Retina (tissue), 1 donor: ENCODE measurements around the gene KDM5A.
"Not testable (repeated sequence)": the region's sequence is repeated elsewhere in the genome, so short reads cannot be mapped to it uniquely, and the experiment has no call there.

ENCODE experiments used
- DNase-seq: peaks from one replicate; pipeline ENCODE4 v3.0.0-alpha.2; 2016

The KDM5A gene

GRCh38 chr12:332581-333205 is 56.4 kb downstream of the KDM5A start:
- DNase-seq = no peak

GRCh38 chr12:331287-331686 is 57.8 kb downstream of the KDM5A start:
- DNase-seq = no peak

- DNase-seq = no peak
Measured at GRCh38 chr12:325906-326305, 63.2 kb downstream of the KDM5A start.

DNA sequence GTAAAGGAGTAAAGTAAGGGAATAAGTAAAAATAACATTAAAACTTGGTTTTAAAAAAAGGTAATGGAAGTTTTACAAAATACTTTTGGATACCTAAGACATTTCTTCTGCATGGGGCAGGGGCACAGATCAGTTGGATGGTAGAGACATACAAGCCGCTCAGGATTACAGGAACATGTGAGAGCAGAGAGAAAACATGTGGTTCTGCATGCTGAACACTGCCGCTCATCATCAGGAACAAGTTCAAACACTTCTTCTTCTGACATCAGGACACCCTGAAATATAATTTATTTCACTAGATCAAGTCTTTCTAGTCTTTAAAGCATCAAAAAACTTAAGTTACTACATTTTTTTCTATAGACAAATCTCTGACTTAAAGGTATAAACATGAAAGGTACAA is 65.6 kb downstream of the KDM5A start:
- DNase-seq = no peak

DNA sequence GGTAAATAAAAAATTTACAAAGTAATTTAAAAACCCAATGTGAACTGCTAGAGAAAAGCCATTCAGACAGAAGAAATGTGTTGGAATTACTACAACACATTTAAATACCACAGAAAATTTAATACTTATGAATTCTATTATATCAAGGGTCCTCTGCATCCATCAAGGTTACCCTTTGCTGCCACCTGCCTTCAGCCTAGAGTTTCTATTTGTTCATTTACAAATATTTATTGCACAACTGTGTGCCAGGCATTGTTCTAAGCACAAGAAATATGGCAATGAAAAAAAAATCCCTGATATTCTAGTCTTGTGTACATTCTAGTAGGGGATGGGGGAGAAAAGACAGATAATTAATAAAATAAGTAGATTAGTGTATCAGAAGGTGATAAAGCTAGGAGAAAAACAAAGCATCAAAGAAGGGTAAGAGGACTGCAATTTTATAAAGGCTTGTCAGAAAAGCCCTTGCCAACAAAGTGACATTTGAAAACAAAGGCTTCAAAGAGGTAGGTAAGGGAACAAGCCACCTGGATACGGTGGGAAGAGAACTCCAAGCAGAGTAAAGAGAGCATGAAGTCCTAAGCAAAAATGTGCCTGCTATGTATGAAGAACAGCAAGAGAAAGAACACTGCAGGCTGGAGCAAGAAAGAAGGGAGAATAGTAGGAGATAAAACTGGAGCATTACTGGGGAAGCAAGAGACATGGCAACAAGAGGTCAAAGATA is 67.4 kb downstream of the KDM5A start:
- no peak for DNase-seq

- no peak for DNase-seq
Measured at GRCh38 chr12:318759-319515, 70.2 kb downstream of the KDM5A start.

- no peak for DNase-seq
Measured at GRCh38 chr12:308511-308910, 80.6 kb downstream of the KDM5A start.

DNA sequence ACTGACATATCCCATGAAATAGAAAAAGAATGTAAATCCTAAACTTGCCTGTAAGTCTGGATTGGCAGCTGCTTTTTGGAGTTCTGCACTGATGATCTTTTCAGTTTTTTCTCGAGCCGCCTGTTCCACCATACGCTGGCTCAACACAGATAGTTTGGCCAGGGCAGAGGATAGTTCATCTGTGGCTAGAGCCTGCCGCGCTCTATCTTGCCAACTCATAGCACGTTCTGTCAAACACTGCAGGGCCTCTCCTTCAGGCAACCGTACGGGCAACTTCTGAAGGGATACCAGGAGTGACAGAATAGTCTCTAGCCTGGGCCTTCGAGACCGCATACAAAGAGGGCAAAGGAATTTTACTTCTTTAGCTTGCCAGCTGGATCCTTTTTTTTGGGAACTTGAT is 81.7 kb downstream of the KDM5A start:
- DNase-seq = no peak

- DNase-seq = no peak
Measured at GRCh38 chr12:304805-305204, 84.3 kb downstream of the KDM5A start.

DNA sequence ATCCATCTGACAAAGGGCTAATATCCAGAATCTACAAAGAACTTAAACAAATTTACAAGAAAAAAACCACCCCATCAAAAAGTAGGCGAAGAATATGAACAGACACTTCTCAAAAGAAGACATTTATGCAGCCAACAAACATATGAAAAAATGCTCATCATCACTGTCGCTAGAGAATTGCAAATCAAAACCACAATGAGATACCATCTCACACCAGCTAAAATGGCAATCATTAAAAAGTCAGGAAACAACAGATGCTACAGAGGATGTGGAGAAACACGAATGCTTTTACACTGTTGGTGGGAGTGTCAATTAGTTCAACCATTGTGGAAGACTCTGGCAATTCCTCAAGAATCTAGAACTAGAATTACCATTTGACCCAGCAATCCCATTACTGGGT is 86.4 kb downstream of the KDM5A start:
- DNase-seq = not testable (repeated sequence)

DNA sequence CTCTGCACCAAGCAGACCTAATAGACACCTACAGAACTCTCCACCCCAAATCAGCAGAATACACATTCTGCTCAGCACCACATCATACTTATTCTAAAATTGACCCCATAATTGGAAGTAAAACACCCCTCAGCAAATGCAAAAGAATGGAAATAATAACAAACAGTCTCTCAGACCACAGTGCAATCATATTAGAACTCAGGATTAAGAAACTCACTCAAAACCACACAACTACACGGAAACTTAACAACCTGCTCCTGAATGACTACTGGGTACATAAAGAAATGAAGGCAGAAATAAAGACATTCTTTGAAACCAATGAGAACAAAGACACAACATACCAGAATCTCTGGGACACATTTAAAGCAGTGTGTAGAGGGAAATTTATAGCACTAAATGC is 89.0 kb downstream of the KDM5A start:
- DNase-seq = not testable (repeated sequence)

DNA sequence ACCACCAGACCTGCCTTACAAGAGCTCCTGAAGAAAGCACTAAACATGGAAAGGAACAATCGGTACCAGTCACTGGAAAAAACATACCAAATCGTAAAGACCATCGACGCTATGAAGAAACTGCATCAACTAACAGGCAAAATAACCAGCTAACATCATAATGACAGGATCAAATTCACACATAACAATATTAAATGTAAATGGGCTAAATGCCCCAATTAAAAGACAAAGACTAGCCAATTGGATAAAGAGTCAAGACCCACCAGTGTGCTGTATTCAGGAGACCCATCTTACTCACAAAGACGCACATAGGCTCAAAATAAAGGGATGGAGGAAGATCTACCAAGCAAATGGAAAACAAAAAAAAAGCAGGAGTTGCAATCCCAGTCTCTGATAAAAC is 89.6 kb downstream of the KDM5A start:
- not testable (repeated sequence) for DNase-seq

GRCh38 chr12:298059-298458 is 91.1 kb downstream of the KDM5A start:
- not testable (repeated sequence) for DNase-seq

- no peak for DNase-seq
Measured at GRCh38 chr12:295132-295531, 94.0 kb downstream of the KDM5A start.

GRCh38 chr12:293199-293598 is 95.9 kb downstream of the KDM5A start:
- DNase-seq = no peak

DNA sequence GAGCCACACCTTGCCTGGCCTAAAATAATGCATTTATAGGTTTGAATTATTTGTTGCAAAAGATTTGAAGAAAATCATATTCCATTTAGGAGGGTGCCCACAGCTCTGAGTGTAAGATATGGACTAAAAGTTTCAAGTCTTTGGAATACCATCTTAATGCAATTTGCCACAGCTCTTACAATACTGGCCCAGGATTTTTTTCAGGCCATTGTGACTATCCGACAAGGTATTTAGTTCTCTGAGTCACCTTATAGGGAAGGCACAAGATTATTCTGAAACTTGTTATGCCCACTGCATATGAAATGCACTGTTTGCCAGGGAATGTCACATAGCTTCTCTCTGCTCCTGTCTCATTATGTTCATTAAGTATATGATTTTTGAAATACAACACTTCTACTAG is 96.9 kb downstream of the KDM5A start:
- no peak for DNase-seq

GRCh38 chr12:291153-291723 is 97.9 kb downstream of the KDM5A start:
- DNase-seq = no peak

DNA sequence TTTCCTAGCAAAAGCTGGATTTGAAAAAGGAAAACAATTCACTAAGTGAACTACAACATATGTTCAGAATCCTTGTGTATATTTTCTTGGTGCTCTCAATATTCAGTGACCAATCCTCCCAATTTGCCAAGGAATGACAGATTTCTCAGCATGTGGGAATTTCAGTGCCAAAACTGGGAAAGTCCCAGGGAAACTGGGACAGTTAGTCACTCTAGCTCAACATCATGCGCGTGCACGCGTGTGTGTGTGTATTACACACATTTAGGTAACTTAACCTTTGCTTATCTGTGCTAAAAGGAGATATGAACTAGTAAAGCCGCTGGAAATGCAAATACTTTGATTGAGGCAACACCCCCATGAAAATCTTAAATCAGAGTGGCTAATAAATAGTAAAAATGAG is 100.4 kb downstream of the KDM5A start:
- no peak for DNase-seq

- no peak for DNase-seq
Measured at GRCh38 chr12:286531-287300, 102.4 kb downstream of the KDM5A start.

DNA sequence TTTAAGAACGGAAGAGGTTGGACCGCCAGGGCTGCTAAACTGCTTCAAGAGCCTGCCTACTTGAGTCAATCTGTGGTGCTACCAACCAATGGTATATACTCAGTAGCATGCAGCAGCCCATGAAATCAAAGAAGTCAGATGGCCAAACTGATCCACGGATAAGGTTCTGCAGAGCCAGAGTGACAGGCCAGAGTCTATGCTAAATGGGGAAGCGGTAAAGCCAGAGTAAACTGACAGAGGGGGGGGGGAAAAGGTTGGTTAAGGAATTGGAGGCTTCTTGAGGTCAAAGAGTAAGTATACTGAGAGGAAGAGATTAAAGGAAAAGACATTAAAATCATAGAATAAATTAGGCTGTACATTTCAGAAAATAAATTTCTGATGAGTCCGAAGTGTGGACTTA is 111.1 kb downstream of the KDM5A start:
- no peak for DNase-seq

DNA sequence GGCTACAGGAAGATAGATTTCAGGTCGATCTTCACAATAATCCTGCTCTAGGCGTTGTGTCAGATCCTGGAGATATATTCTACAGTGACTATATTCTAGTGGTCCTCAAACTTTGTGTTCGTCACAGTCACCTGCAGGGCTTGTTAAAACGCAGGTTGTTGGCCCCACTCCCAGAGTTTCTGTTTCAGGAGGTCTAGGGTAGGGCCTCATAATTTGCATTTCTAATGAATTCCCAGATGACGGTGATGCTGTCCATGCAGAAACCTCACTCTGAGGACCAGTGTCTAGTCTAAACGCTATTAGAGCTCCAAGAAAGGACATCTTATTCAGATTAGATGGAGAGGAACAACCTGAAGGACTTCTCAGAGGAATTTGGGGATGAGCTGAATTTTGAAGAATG is 113.3 kb downstream of the KDM5A start:
- no peak for DNase-seq

GRCh38 chr12:273382-273781 is 115.7 kb downstream of the KDM5A start:
- DNase-seq = no peak

- DNase-seq = no peak
Measured at GRCh38 chr12:272942-273341, 116.2 kb downstream of the KDM5A start.
